Endothelial cell of umbilical vein (primary cell): ENCODE measurements around the gene RGL4. TPM values are rescaled to one million over a fixed set of nuclear protein-coding genes. Genes with fewer than 3 reads are reported as not detected.

Experiments
- BruUV-seq: library from RNA; stranded (reverse); fragments of 400-500 nt; replicated peaks from 2 replicates; lab custom pipeline; 2021; lab: Mats Ljungman, UMichigan
- CTCF ChIA-PET: fragments of 300-600, 350-600 bp; sonication (Branson Sonifier 250); formaldehyde crosslinking; loops from one replicate; lab custom pipeline; 2021; ENCODE audit warnings: antibody characterized with exemption, inconsistent platforms; lab: Charles Lee
- POLR2A ChIA-PET: fragments of 300-600, 350-600 bp; sonication (Branson Sonifier 250); formaldehyde crosslinking; loops from one replicate; lab custom pipeline; 2021; ENCODE audit warnings: antibody characterized with exemption, inconsistent platforms; lab: Charles Lee
- DNase-seq: peaks from one replicate; pipeline ENCODE4 v3.0.0-alpha.2; 2011; ENCODE audit warnings: low read depth, low spot score
- FAIRE-seq: peaks from 2 replicates; lab custom pipeline; 2011; peaks lifted over from hg19 to GRCh38; lab: Jason Lieb, UNC
- H2AFZ ChIP-seq: 2 replicates; pipeline ENCODE4 v1.6.0; 2012; ENCODE audit warnings: low read depth, low read length, control low read depth, inconsistent platforms
- H3K27ac ChIP-seq: 2 replicates; pipeline ENCODE4 v1.5.1; 2011; ENCODE audit warnings: low read depth, mild to moderate bottlenecking, control low read depth, low read length, moderate library complexity; ENCODE audit not compliant: insufficient read depth
- H3K27me3 ChIP-seq, 2 experiments: 2 replicates each; pipeline versions ENCODE4 v1.6.0 to v1.6.1; 2011; ENCODE audit warnings: low read length in 2 of 2, mixed read lengths in 1 of 2; ENCODE audit not compliant: control insufficient read depth in 2 of 2, insufficient read depth in 2 of 2
- H3K36me3 ChIP-seq, 2 experiments: 2 replicates in 1 of 2; 3 replicates in 1 of 2; pipeline ENCODE4 v1.5.1; 2011; ENCODE audit warnings: low read length in 2 of 2, mild to moderate bottlenecking in 1 of 2, moderate library complexity in 1 of 2; ENCODE audit not compliant: control insufficient read depth in 2 of 2, insufficient read depth in 2 of 2; ENCODE audit errors: extremely low read depth in 1 of 2
- H3K4me1 ChIP-seq: 3 replicates; pipeline ENCODE4 v1.5.1; 2011; ENCODE audit warnings: mild to moderate bottlenecking, low read length; ENCODE audit not compliant: control insufficient read depth, insufficient read depth; ENCODE audit errors: extremely low read depth
- H3K4me2 ChIP-seq: 2 replicates; pipeline ENCODE4 v1.6.1; 2011; ENCODE audit warnings: low read length, control low read depth, mixed read lengths; ENCODE audit not compliant: insufficient read depth
- H3K4me3 ChIP-seq, 3 experiments: fragments of 200-600 bp in 1 of 3; sonication (generic), shearing (Covaris generic) in 1 of 3; replicated peaks in 1 of 3; 2 replicates each; pipeline ENCODE4 v1.5.1; 2011 to 2016; ENCODE audit warnings: control low read depth in 3 of 3, low read length in 3 of 3, mild to moderate bottlenecking in 2 of 3, inconsistent platforms in 1 of 3, low read depth in 1 of 3, moderate library complexity in 1 of 3; ENCODE audit not compliant: insufficient read depth in 1 of 3
- H3K79me2 ChIP-seq: 2 replicates; pipeline ENCODE4 v1.6.0; 2012; ENCODE audit warnings: low read length, inconsistent platforms; ENCODE audit not compliant: control insufficient read depth, insufficient read depth
- H3K9ac ChIP-seq: replicated peaks from 2 replicates; pipeline ENCODE3; 2011; ENCODE audit warnings: low read length, control low read depth; ENCODE audit not compliant: insufficient read depth; ENCODE audit errors: extremely low read depth
- H3K9me1 ChIP-seq: replicated peaks from 3 replicates; pipeline ENCODE4 v1.6.0; 2011; ENCODE audit warnings: mild to moderate bottlenecking, low read length; ENCODE audit not compliant: control insufficient read depth, insufficient read depth; ENCODE audit errors: extremely low read depth
- H3K9me3 ChIP-seq: replicated peaks from 2 replicates; pipeline ENCODE4 v1.5.1; 2012; ENCODE audit warnings: low read length, inconsistent platforms; ENCODE audit not compliant: control insufficient read depth, insufficient read depth
- H4K20me1 ChIP-seq: replicated peaks from 2 replicates; pipeline ENCODE3; 2011; ENCODE audit warnings: mild to moderate bottlenecking, low read length; ENCODE audit not compliant: control insufficient read depth, insufficient read depth; ENCODE audit errors: extremely low read depth
- CTCF ChIP-seq, 2 donors: IDR thresholded peaks; 1 replicate in 1 of 2; 2 replicates in 1 of 2; pipeline ENCODE4 v1.5.1; 2011; ENCODE audit warnings: low read length in 2 of 2, mild to moderate bottlenecking in 2 of 2, moderate library complexity in 2 of 2, control low read depth in 1 of 2, inconsistent platforms in 1 of 2, low read depth in 1 of 2; ENCODE audit not compliant: insufficient read depth in 1 of 2; ENCODE audit errors: extremely low read depth in 1 of 2
- EZH2 ChIP-seq: IDR thresholded peaks from 2 replicates; pipeline ENCODE4 v1.6.1; 2012; ENCODE audit warnings: borderline replicate concordance, low read depth, mild to moderate bottlenecking, moderate library complexity, low read length, inconsistent platforms; ENCODE audit not compliant: severe bottlenecking
- FOS ChIP-seq: IDR thresholded peaks from 2 replicates; pipeline ENCODE4 v1.6.1; 2011; ENCODE audit warnings: mild to moderate bottlenecking, low read length, moderate library complexity, borderline replicate concordance; ENCODE audit not compliant: insufficient read depth
- GATA2 ChIP-seq: IDR thresholded peaks from 2 replicates; pipeline ENCODE4 v1.7.0; 2011; ENCODE audit warnings: low read depth, mild to moderate bottlenecking, moderate library complexity, mixed read lengths, low read length; ENCODE audit not compliant: insufficient read length, insufficient read depth
- JUN ChIP-seq: IDR thresholded peaks from 2 replicates; pipeline ENCODE4 v1.6.1; 2011; ENCODE audit warnings: borderline replicate concordance, low read depth; ENCODE audit not compliant: insufficient read length, insufficient read depth
- MAX ChIP-seq: IDR thresholded peaks from 2 replicates; pipeline ENCODE4 v1.6.1; 2011; ENCODE audit not compliant: insufficient read depth, insufficient read length
- MYC ChIP-seq: IDR thresholded peaks from one replicate; pipeline ENCODE4 v1.6.1; 2011; ENCODE audit warnings: mild to moderate bottlenecking, low read depth, low read length
- POLR2A ChIP-seq: IDR thresholded peaks from 2 replicates; pipeline ENCODE4 v1.6.1; 2012; ENCODE audit warnings: low read depth, mild to moderate bottlenecking, control low read depth, low read length
- POLR2AphosphoS5 ChIP-seq: IDR thresholded peaks from 2 replicates; pipeline ENCODE4 v1.6.1; 2012; ENCODE audit warnings: low read depth, mild to moderate bottlenecking, control low read depth, low read length, moderate library complexity; ENCODE audit not compliant: insufficient read depth
- dilution Hi-C: fragments of 300-500 bp; cut with MboI; formaldehyde crosslinking; loops from one replicate; pipeline ENCODE4 v1.15.0; 2019; ENCODE audit warnings: low sequenced_read_pairs; ENCODE audit not compliant: extremely low pct_ligation_motif_present
- intact Hi-C: fragments of 100-400 bp; cut with micrococcal nuclease; formaldehyde crosslinking; loops from one replicate; pipeline ENCODE4 v1.10.0; 2022
- polyA plus RNA-seq, 4 experiments: library from polyadenylated mRNA; depleted of rRNA in 3 of 4; stranded (reverse) in 3 of 4; unstranded in 1 of 4; fragments of >200 nt; gene quantifications; 2 replicates each; pipeline versions ENCODE4 v1.2.1 to v1.2.3, GENCODE V29; 2011 to 2012; ENCODE audit warnings: missing spikeins in 1 of 4
- total RNA-seq: library from RNA; stranded (reverse); gene quantifications from 2 replicates; pipeline ENCODE4 v1.2.3, GENCODE V29; 2021

RGL4 gene
- total and polyA plus RNA-seq, 2 donors (not counting 3 experiments of a cell fraction or from before 2014, with no cell fraction given): not detected

GRCh38 chr22:23688571-23688970 is 2.2 kb upstream of the RGL4 start:
- Histone ChIP-seq H3K9me1 (no peaks in the 10 kb centered on the region), H3K79me2 (no peaks in the 10 kb centered on the region), H3K4me3 (no peak overlapping the region), H3K27ac (no peak overlapping the region), H3K9ac (no peak overlapping the region), H3K36me3 (peaks cover 0 to 7% of the 10 kb centered on the region in 2 experiments), H3K9me3 (no peaks in the 10 kb centered on the region), H3K4me1 (no peaks in the 10 kb centered on the region), H2AFZ (no peak overlapping the region), H4K20me1 (no peaks in the 10 kb centered on the region), H3K27me3 (no peaks in the 10 kb centered on the region), H3K4me2 (no peak overlapping the region)
- BruUV-seq: no TSS peak
- POLR2A ChIA-PET: no interaction called here
- CTCF ChIA-PET: no interaction called here
- no peak for FAIRE-seq
- no peak for TF ChIP-seq POLR2AphosphoS5
- TF ChIP-seq MAX: no peak
- TF ChIP-seq CTCF (IDR thresholded peaks at IDR 0.05; ENCODE audit: extremely low read depth in 1 of 2, insufficient read depth in 1 of 2, low read depth in 1 of 2, low read length in 2 of 2): no peak
- TF ChIP-seq FOS: no peak
- TF ChIP-seq POLR2A: no peak
- no peak for TF ChIP-seq MYC
- no peak for TF ChIP-seq EZH2
- TF ChIP-seq JUN: no peak
- TF ChIP-seq GATA2: no peak
- intact Hi-C loops: no loop called here
- dilution Hi-C loops: no loop called here
- DNase-seq: no peak
